Umbilical cord (tissue), 2 donors: ENCODE data around the gene FIGN. TPM values are rescaled to one million over a fixed set of nuclear protein-coding genes. Genes with fewer than 3 reads are reported as not detected.

ENCODE experiments used
- DNase-seq: peaks from one replicate; pipeline ENCODE4 v3.0.0-alpha.2; 2015; ENCODE audit warnings: low spot score
- total RNA-seq: library from RNA; depleted of rRNA; stranded (reverse); fragments of >200 nt; gene quantifications from one replicate; pipeline ENCODE4 v1.2.3, GENCODE V29; 2014; ENCODE audit warnings: low replicate concordance; ENCODE audit not compliant: insufficient read depth

Gene FIGN
- total RNA-seq, 1 donor from 2014 or later = 2.9 TPM

DNA sequence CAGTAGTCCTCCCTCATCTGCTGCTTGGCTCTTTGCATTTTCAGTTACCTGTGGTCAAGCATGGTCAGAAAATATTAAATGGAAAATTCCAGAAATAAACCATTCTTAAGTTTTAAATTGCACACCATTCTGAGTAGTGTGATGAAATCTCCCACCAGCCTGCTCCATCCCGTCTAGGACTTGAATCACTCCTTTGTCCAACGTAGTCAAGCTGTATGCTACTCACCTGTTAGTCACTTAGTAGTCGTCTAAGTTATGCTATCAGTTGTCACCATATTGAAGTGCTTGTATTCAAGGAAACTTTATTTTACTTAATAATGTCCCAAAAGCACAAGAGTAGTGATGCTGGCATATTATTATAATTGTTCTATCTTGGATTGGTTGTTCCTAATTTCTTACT lies 172.5 kb downstream of the FIGN start:
- DNase-seq = no peak

DNA sequence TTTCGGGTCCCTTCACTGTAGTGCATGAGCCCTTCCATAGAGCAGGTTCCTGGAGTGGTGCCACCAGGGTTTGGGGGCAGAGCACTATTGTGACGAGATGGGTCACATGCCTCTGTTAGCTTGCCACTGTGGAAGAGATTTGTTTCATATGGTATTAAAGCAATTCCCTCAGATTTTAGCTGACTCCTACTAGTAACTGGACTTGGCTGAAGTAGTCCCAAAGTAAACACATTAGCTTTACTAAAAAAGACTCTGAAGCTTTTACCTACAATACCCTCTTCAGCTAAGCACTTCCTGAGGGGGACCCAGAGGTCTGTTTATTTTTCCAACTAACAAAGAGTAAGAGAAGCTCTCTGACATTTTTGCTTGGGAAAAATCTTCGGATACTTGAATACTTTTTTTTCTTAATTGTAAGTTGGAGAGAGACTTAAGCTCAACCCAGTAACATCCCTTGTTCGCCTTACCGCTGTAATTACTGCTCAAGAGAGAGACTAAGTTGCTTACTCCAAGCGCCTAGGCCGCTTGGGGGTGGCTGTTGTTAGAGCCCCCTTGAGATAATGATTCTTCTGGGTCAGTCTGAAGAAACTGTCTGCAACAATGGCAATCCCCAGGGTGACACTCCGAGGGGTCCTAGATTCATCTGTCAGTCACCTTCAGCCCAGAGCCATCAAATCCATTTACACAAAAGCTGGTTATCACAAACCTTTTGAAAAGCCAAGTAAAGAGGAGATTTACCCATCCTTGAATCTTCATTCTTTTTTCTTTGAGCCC lies 177.4 kb downstream of the FIGN start:
- DNase-seq = no peak

DNA sequence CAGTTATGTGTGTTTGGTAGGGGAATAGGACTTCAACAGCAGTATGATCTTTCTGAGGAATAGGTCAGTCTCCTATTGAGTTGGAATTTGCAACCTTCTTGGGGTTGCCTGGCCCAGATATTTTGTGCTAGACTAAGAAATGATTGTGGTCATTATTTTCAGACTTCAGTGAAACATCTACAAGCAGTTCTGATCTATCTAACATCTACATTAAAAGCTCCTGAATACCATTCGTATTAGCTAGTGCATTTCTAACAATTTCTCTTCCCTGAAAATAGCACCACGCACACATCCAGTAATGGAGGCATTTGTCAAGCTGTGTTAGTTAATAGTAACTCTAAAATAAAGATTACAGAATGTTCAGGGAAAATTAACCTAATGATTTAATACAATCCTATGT lies 179.3 kb downstream of the FIGN start:
- DNase-seq = no peak

DNA sequence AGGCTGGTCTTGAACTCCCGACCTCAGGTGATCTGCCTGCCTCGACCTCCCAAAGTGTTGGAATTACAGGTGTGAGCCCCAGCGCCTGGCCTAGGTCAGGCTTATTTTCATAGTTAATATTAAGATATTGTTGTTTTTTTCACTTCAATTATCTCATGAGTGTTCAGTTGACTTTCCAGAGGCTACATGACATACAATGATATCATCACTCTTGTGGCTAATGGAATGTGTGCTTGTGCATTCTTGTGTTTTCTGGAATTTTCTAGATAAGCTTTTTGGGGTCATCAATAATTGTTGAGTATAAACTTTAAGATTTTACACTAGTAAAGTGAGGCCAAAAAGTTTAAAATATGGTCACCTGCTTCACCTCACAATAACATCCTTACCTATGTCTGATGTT lies 180.9 kb downstream of the FIGN start:
- DNase-seq = no peak

DNA sequence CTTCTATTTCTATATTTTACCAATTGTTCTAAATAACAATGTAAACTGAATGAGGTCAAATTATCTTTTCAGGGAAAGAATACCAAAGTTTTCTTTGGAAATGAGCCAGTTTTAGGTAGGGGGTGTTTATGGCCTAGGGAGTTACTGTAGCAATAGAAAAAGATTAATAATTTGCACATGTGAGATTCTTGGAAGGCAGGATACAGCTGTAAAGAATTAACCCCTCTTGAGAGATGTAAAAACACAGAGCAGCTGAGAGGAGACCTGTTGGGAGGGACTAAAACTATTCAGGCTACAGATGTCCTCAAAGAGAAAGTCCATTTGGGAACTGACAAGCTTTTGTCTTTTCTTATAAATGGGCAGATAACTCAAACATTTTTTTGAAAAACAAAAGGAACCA lies 182.2 kb downstream of the FIGN start:
- DNase-seq = no peak

DNA sequence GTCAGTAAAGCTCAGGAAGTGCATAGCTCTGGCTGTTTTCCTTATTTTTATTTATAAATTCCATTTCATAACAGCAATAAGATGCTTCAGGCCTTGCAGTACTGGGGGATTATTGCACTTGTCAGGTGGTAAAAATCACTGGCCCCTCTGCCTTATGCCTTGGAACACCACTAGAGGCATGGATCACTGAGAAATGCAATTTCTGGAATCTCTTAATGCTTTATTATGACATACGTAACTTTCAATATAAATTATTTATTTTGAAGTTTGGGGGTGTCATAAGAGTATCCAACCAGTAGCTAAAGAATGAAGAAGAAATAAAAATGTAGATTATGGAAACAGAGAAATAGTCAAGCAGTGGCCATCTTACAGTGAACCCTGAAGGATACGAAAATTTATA lies 183.1 kb downstream of the FIGN start:
- DNase-seq = no peak

DNA sequence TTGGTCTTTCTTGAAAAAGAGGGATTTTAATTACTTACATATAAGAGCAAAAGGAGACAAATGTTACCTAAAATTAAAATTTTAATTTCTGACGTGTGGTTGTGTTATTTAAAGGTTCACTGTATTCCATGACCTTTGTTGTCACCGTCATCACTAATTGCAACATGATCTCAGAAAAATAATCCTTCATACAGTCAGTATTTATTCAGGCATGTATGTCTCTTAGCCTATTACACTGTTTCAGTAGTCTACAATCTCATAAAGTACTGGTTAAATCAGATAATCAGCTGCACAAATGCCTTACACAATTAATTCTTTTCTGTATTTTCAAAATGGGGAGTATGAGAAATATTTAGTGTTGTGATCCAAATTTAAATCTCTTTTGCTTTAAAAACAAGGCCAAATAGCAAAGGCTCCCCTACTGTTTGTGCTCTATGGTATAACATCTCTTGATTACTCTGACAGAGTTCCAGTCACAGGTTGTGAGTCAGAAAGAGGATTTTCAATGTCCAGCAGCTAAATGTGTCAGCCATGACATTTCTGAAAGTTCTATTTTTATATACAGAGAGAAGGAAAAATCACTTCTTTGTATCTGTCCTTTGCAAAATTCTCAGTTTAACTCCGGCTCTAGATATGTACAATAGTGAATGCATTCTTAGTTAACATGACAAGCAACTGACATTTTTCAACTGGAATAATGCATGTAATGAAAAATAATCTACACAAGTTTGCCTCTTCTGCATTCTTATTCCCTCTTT lies 184.0 kb downstream of the FIGN start:
- no peak for DNase-seq

DNA sequence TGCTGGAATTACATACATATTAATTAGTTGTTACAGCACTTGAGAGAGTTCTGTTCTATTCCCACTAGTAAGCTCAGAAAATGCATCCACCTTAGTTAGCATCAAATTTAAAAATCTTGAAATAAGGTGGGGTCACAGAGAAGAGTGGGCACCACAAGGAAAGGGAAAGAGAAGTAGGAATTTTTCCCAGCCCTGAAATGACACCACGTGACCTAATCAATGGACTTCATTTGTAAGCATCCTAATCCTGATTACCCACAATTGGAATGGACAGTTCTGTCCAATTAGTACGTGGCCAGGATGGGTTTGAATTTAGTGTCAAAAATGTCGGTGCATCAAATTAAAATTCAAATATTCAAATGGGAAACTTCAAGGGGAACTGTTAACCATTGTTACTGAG lies 186.8 kb downstream of the FIGN start:
- no peak for DNase-seq
